ENCODE data around the gene PAPOLA.

The PAPOLA gene

GRCh38 chr14:96568621-96569020 is 66.4 kb downstream of the PAPOLA start:
- no peak for DNase-seq

DNA sequence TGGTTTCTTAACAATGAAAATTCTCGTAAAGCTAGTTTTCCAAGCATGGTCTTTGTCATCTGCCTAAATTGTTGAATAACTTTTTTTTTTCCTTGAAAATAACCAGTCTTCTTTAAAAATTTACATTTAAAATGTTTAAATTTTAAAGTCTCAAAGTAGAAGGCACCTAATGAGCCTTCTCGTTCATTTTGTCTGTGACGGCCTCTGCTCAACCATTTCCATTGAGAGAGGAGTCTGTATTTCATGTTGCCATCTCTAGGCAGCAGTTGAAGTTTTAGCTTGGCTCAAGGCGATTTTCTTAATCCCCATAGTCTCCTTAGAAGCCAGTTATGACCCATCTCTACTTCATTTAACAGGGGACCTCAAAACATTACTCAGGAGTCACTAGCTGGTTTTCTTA is 69.1 kb downstream of the PAPOLA start:
- no peak for DNase-seq

DNA sequence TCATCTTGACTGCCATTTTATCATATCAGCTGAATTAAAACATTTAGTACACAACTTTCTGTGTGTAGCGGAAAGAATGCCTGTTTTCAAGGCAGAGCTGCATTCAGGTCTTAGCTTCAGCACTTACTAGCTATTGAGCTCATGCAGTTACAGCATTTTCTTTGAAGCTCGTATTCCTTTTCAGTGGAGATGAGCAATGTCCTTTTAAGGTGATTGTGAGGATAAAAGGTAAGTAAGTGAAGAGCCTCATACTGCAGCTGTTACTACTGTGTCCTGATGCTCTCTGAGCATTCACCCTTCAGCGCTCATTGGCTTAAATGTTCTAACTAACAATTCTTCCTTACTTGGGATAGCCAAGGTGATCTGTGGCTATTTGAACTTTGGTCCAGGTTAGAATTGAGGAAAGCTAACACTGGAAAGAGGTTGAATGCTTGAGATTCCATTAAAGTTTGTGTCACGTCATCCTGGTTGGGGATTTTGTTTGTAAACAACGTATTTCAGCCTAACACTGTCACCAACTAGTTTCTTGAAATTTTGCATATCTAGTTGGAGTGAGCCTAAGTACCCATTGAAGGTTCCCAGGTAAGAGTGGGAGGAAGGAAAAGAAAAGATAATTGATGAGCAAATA is 71.4 kb downstream of the PAPOLA start:
- DNase-seq: no peak

GRCh38 chr14:96574171-96574632 is 72.0 kb downstream of the PAPOLA start:
- DNase-seq: no peak

- DNase-seq: no peak
Measured at GRCh38 chr14:96574633-96575632, 72.8 kb downstream of the PAPOLA start.

DNA sequence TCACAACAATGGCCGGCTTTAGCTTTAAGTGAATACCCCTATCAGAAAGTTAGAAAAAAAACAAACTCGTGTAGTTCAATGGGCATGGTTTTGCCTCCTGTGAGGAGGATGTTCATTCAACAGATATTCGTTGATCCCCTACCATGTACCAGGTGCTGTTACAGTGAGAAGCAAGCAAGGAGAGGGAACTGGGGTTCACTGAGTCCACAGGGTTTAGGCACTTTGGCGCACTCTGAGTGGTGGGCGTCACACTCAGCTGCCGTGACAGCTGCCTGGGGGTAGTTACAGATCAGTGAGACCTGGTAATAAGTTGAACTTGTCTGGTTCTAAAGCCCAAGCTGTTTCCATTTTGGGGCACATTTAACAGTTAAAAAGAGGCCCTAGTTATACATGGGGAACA is 74.2 kb downstream of the PAPOLA start:
- no peak for DNase-seq

- DNase-seq: no peak
Measured at GRCh38 chr14:96576937-96577336, 74.8 kb downstream of the PAPOLA start.

DNA sequence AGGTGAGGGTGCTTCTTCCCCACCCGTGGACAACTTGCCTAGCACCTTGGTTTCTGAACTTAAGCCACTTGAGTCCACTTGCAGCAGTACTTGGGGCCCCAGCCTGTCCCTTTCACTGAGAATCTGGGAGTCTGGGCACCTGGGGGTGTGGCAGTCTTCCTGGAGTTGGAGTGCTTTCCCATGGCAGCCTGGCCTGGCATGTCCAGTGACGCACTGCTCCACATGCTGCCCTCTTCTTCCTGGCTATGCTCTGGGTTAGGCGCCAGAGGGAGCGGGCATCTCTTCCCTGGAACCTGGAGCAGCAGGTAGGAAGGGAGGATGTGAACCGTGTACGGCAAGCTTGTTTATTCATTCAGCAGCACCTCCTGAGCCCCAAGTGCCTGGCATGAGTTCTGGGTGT is 76.4 kb downstream of the PAPOLA start:
- no peak for DNase-seq

DNA sequence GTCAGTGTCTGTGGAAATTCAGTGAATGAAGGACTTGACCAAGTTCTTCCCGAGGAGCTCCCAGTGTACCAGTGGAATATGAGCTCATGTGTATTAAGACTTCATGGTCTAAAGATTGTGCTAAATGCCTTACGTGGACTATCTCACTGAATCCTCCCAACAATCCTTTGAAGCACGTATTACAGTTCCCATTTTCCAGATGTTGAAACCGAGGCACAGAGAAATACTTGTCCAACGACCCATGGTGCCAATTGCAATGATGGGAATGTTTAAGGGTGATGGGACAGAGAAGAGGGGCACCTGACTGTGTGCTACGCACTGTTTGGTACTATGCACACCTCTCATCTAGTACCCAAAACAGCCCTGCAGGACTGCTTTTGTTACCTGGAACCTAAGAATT is 77.2 kb downstream of the PAPOLA start:
- no peak for DNase-seq

- DNase-seq: no peak
Measured at GRCh38 chr14:96579855-96580254, 77.7 kb downstream of the PAPOLA start.

- no peak for DNase-seq
Measured at GRCh38 chr14:96580566-96580965, 78.4 kb downstream of the PAPOLA start.

DNA sequence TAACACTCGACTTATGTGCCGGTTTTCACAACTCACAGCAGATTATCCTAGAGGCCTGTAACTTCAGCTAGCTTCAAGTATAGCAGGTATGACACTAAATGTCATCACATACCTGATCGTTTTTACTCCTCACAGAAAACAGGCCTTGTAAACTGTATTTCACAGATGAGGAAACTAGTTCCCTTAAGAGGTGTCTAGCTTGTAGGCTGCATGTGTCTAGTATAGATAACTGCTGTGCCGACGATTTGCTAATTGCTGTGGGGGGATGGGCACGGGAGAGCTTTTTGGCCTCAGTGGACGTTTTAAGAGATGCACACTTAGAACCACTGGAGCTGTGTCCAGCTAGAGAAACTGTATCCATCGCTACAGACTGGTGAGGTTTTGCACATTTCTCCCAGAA is 78.8 kb downstream of the PAPOLA start:
- no peak for DNase-seq

GRCh38 chr14:96581902-96582301 is 79.7 kb downstream of the PAPOLA start:
- DNase-seq: no peak

GRCh38 chr14:96582411-96582961 is 80.3 kb downstream of the PAPOLA start:
- DNase-seq: no peak

GRCh38 chr14:96582995-96583394 is 80.8 kb downstream of the PAPOLA start:
- DNase-seq: no peak

DNA sequence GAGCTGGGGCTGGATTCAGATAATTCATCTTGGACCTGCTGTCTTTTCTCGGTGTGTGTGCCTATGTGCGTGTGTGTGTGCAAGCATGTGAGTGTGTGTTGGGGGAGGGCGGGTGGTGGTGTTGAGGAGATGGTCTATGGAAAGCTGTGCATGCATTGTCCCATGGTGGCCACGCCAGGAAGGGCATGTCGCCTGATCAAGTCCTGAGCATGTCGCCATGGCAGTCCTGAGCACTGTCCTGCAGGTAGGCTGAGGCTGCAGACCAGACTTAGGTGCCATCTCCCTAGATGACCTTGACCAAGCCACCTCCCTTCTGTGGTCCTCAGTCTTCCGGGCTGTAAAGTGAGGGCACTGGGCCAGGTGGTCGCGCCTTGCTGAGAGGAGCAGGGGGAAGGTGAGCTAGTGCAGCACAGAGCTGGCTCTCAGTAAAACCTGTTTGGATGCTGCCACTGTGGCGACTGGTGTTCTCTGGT is 81.4 kb downstream of the PAPOLA start:
- no peak for DNase-seq

GRCh38 chr14:96584199-96584906 is 82.2 kb downstream of the PAPOLA start:
- DNase-seq: peak in 1 of 2 donors; percentile 24

DNA sequence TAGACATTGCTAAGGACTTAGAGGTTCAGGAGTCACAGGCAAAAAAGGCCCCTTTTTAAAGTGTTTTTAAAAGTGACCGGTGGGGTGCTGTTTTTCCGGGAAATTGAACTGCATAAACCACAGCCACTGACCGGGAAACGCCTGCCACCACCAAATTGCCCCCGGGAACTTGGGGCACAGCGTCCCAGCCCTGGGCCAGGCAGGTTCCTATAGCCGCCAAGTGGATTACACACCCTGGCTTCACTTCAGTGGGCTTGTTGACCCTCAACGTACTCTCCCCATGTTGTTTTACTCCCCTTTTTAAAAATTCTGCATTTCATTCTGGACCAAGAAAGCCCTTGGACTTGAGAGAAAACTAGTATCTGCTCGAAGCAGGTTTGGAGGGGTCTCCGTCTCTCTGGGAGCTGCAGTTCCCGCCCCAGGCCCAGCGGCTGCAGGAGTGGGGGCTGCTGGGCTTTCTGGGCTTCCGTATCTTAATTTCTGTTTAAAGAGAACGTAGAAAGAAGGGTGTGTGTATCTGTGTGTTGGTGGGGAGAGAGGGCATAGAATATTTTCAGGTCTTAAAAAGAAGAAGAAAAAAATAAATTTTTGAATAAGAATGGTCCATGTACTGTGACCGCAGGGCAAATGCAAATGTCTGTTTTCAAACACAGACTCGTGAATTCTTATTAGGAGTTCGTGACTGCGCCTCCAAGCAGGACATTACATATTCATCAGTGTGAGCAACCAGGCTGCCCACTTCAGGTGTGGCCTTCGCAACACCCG is 82.9 kb downstream of the PAPOLA start:
- DNase-seq: no peak

- DNase-seq: no peak
Measured at GRCh38 chr14:96585672-96586013, 83.5 kb downstream of the PAPOLA start.

DNA sequence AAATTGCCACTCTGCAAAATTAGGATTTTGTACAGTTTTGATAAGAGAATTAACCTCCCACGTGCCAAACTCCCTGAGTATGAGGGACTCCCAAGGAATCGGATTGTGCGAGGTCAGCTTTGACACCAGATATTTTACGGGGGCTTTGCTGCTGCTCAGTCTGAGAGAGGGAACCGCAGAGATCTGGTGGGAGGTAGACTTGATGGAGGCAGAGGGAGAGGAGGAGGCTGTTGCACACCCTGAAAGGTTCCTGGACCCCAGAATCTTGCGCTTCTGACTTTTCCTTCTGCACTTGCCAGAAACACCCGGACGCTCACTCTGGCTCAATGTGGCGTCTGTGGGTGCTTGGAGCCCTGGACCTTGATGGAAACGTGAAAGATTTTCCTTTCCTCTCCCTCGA is 83.9 kb downstream of the PAPOLA start:
- no peak for DNase-seq

GRCh38 chr14:96586921-96587822 is 85.0 kb downstream of the PAPOLA start:
- no peak for DNase-seq

Measured in inflammatory macrophage (primary cell).